Smooth muscle cell (in vitro differentiated cells): ENCODE data around the gene STXBP4. TPM values are rescaled to one million over a fixed set of nuclear protein-coding genes. Genes with fewer than 3 reads are reported as not detected.

Experiments used
- DNase-seq: peaks from one replicate; lab custom pipeline; 2025; ENCODE audit not compliant: unreplicated experiment; lab: John Stamatoyannopoulos, UW
- H2AFZ ChIP-seq: fragments of 200-600 bp; sonication (generic); 2 replicates; pipeline ENCODE4 v1.6.0; 2016; ENCODE audit warnings: antibody characterized with exemption, low read depth, mild to moderate bottlenecking
- H3F3A ChIP-seq: fragments of 200-600 bp; sonication (generic); 2 replicates; pipeline ENCODE4 v1.6.0; 2017; ENCODE audit warnings: antibody characterized with exemption, low read depth
- H3K27ac ChIP-seq: fragments of 200-600 bp; sonication (generic); 2 replicates; pipeline ENCODE4 v1.5.1; 2016; ENCODE audit warnings: low read depth, mild to moderate bottlenecking
- H3K27me3 ChIP-seq: fragments of 200-600 bp; sonication (generic); 2 replicates; pipeline ENCODE4 v1.6.1; 2016; ENCODE audit warnings: low read depth, mild to moderate bottlenecking
- H3K36me3 ChIP-seq: fragments of 200-600 bp; sonication (generic); 2 replicates; pipeline ENCODE4 v1.5.1; 2016; ENCODE audit warnings: low read depth
- H3K4me1 ChIP-seq: fragments of 200-600 bp; sonication (generic); 2 replicates; pipeline ENCODE4 v1.5.1; 2016; ENCODE audit warnings: low read depth
- H3K4me2 ChIP-seq: fragments of 200-600 bp; sonication (generic); 2 replicates; pipeline ENCODE4 v1.6.0; 2016; ENCODE audit warnings: mild to moderate bottlenecking
- H3K4me3 ChIP-seq: fragments of 200-600 bp; sonication (generic); 2 replicates; pipeline ENCODE4 v1.5.1; 2016; ENCODE audit warnings: mild to moderate bottlenecking
- H3K79me2 ChIP-seq: fragments of 200-600 bp; sonication (generic); 2 replicates; pipeline ENCODE4 v1.6.0; 2016; ENCODE audit warnings: low read depth, mild to moderate bottlenecking
- H3K9ac ChIP-seq: fragments of 200-600 bp; sonication (generic); 2 replicates; pipeline ENCODE4 v1.6.0; 2016; ENCODE audit warnings: low read depth
- H3K9me3 ChIP-seq: fragments of 200-600 bp; sonication (generic); replicated peaks from 2 replicates; pipeline ENCODE4 v1.5.1; 2016; ENCODE audit warnings: low read depth
- H4K20me1 ChIP-seq: fragments of 200-600 bp; sonication (generic); 2 replicates; pipeline ENCODE4 v1.6.0; 2016; ENCODE audit warnings: low read depth
- WGBS: methylation state at CpG from one replicate; pipeline ENCODE4 v1.1.7; 2016; ENCODE audit warnings: low lambda C conversion rate; 5-methylcytosine and 5-hydroxymethylcytosine counted together
- polyA plus RNA-seq: library from polyadenylated mRNA; unstranded; fragments of >200 nt; fragmentation: Nextera tagmentation; extraction: Ambion mirVana; gene quantifications from 2 replicates; pipeline ENCODE4 v1.2.1, GENCODE V29; 2016
- total RNA-seq: library from RNA; depleted of rRNA; stranded (reverse); fragments of >200 nt; gene quantifications from 2 replicates; pipeline ENCODE4 v1.2.3, GENCODE V29; 2014
- TF ChIP-seq, protein P1 (sequence below): fragments of 200-600 bp; sonication (generic); IDR thresholded peaks from 2 replicates; pipeline ENCODE4 v1.5.1; 2017; ENCODE audit warnings: borderline replicate concordance, mild to moderate bottlenecking, antibody characterized with exemption; ENCODE audit not compliant: insufficient read depth, poor library complexity, severe bottlenecking

Gene STXBP4
- total and polyA plus RNA-seq, 2 experiments from 2014 or later = 5.7 to 59.5 TPM

DNA sequence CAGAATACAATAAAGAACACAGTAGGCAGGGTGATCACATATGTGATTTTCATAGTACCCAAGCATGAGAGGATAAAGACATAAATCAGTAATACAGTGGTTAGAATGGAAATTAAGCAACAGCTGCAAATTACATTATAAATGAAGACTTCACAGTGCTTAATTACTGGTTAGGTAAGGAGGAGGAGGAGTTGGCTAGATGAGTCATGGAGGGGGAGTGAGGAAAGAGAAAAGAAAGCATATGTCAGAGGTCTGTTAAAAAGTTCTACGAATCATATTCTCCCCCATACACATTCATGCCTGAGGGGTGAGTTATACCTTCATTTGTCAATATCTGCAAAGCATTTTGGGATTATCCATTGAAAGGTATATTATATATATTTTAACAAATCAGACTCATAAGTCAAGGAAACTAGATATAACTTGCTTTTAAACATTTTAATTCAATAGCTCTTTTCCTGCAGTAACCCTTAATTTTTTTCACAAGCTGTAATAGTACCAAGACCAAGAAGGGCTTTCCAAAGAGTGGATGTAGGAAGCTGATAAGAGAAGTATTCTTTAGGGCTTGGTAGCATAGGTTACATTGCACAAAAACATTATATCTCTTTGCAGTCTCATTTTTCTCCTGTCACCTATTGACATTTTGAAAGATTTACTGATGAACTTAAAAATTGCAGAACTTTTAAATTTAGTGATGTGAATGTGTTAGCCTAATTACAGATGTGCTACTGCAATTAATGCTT, 99.3 kb downstream of the STXBP4 start:
- H3K9ac ChIP-seq = no peak overlapping the region
- H3K9me3 ChIP-seq = no peaks in the 10 kb centered on the region
- WGBS = 44% methylated on average over 1 of the region's 1 CpG
- H3K27ac ChIP-seq = no peak overlapping the region
- H2AFZ ChIP-seq = no peak overlapping the region
- DNase-seq = no peak
- H4K20me1 ChIP-seq = no peaks in the 10 kb centered on the region
- H3K4me1 ChIP-seq = no peaks in the 10 kb centered on the region
- TF ChIP-seq, protein P1, sequence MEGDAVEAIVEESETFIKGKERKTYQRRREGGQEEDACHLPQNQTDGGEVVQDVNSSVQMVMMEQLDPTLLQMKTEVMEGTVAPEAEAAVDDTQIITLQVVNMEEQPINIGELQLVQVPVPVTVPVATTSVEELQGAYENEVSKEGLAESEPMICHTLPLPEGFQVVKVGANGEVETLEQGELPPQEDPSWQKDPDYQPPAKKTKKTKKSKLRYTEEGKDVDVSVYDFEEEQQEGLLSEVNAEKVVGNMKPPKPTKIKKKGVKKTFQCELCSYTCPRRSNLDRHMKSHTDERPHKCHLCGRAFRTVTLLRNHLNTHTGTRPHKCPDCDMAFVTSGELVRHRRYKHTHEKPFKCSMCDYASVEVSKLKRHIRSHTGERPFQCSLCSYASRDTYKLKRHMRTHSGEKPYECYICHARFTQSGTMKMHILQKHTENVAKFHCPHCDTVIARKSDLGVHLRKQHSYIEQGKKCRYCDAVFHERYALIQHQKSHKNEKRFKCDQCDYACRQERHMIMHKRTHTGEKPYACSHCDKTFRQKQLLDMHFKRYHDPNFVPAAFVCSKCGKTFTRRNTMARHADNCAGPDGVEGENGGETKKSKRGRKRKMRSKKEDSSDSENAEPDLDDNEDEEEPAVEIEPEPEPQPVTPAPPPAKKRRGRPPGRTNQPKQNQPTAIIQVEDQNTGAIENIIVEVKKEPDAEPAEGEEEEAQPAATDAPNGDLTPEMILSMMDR = no peak
- H3K4me2 ChIP-seq = no peak overlapping the region
- no peak overlapping the region for H3K4me3 ChIP-seq
- no peaks in the 10 kb centered on the region for H3K79me2 ChIP-seq
- H3K36me3 ChIP-seq = no peaks in the 10 kb centered on the region
- H3K27me3 ChIP-seq = no peaks in the 10 kb centered on the region
- H3F3A ChIP-seq = no peaks in the 10 kb centered on the region

DNA sequence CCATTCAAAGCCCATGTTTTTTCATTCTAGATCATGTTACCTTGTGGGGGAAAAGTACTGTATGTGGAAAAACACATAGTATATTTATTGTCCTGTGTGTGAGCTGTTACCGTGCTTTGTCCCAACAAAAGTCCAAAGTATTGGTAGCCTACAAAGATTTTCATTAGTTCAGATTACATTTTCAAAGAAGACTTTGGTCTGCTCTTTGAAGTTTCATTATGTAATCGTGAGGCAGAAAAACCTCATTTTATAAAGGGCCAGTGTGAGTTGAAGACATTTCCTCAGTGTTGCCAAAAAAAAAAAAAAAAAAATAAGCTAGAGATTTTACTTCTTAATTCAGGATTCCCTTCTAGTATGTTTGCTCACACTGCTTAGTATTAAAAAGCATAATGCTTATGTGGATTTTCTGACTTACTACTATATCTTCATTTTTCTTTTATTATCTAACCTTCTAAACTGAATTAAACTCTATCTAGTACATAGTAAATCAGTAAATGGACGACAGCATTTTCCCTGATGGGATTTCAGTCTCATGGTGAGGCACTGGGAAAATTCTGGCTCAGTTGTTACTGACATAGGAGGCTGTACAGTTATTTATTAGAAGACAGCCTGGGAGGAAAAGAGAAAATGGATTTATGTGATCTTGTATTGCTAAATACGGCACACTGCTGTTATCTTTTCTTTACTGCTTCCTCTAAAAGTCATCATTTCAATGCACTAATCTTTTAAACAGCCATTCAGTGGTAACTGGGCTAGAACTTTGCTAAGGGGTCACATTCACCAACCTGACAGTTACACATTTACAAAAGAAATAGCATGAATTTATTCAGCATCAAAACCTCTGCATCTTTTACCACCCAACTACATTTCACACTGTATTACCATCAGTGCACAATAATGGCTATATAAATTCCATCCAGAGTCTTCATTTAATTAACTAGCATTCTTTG, 100.6 kb downstream of the STXBP4 start:
- H3F3A ChIP-seq = no peaks in the 10 kb centered on the region
- DNase-seq = no peak
- no peak overlapping the region for H3K4me3 ChIP-seq

DNA sequence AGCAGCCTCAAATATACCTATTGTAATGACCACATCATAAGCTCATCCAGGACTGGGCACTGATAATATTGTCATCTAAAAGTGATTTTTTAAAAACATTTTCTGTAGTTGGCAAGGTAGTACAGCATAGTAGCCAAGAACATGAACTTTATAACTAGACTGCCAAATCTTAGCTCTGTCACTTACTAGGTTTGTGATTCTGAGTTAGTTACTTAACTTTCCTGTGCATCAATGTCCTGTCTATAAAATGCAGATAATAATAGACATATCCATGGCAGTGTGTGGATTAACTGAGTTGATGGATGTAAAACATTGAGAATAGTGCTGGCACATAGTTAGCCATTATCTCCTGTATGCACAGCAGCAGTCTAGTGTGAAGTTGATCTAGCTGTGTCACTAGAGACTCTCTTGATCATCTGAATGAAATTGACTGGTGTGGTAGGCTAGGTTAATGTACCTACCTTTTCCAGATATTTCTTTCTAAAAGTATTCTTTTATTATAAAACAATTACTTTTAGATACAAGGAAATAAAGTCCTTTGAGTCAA, 101.5 kb downstream of the STXBP4 start:
- no peaks in the 10 kb centered on the region for H3K4me1 ChIP-seq
- H3K9ac ChIP-seq = no peak overlapping the region
- no peaks in the 10 kb centered on the region for H3K79me2 ChIP-seq
- H3K4me2 ChIP-seq = no peak overlapping the region
- no peak overlapping the region for H3K4me3 ChIP-seq
- no peak for DNase-seq
- no peaks in the 10 kb centered on the region for H3K36me3 ChIP-seq
- H3F3A ChIP-seq = no peaks in the 10 kb centered on the region
- H4K20me1 ChIP-seq = no peaks in the 10 kb centered on the region
- H3K27ac ChIP-seq = no peak overlapping the region
- TF ChIP-seq, protein P1 = no peak
- no peak overlapping the region for H2AFZ ChIP-seq
- no peaks in the 10 kb centered on the region for H3K9me3 ChIP-seq
- no peaks in the 10 kb centered on the region for H3K27me3 ChIP-seq

More for the DNA sequence above, 100.6 kb downstream of the STXBP4 start:
- WGBS = 77% methylated on average over 4 of the region's 4 CpGs
- H3K4me2 ChIP-seq = no peak overlapping the region
- TF ChIP-seq, protein P1 = no peak
- no peaks in the 10 kb centered on the region for H3K4me1 ChIP-seq
- H4K20me1 ChIP-seq = no peaks in the 10 kb centered on the region
- no peak overlapping the region for H3K9ac ChIP-seq
- H2AFZ ChIP-seq = no peak overlapping the region
- no peaks in the 10 kb centered on the region for H3K9me3 ChIP-seq
- H3K36me3 ChIP-seq = no peaks in the 10 kb centered on the region
- no peaks in the 10 kb centered on the region for H3K27me3 ChIP-seq
- H3K79me2 ChIP-seq = no peaks in the 10 kb centered on the region
- H3K27ac ChIP-seq = no peak overlapping the region
